ENCODE measurements around the gene IKZF2.

IKZF2 gene

GRCh38 chr2:213152888-213153287, 1.5 kb upstream of the IKZF2 start:
- DNase-seq = no peak

GRCh38 chr2:213152065-213152794, 818 bp upstream of the IKZF2 start:
- DNase-seq = peak in 54 of 58 donors; percentile 9 to 79 (median 60)

- DNase-seq = peak in 11 of 58 donors; percentile 1 to 29 (median 7)
Observed at GRCh38 chr2:213150315-213151097, 906 bp downstream of the IKZF2 start.

- DNase-seq = no peak
Observed at GRCh38 chr2:213149949-213150314, 1.5 kb downstream of the IKZF2 start.

GRCh38 chr2:213149294-213149875, 2.0 kb downstream of the IKZF2 start:
- no peak for DNase-seq

GRCh38 chr2:213148572-213149261, 2.7 kb downstream of the IKZF2 start:
- DNase-seq = peak in 5 of 58 donors; percentile 1 to 56 (median 16)

- no peak for DNase-seq
Observed at GRCh38 chr2:213147538-213147937, 3.9 kb downstream of the IKZF2 start.

- no peak for DNase-seq
Observed at GRCh38 chr2:213145715-213146242, 5.6 kb downstream of the IKZF2 start.

GRCh38 chr2:213137064-213137463, 14.3 kb downstream of the IKZF2 start:
- DNase-seq = no peak

- DNase-seq = peak in 1 of 58 donors; percentile 17
Observed at GRCh38 chr2:213129311-213129710, 22.1 kb downstream of the IKZF2 start.

GRCh38 chr2:213125646-213126347, 25.6 kb downstream of the IKZF2 start:
- no peak for DNase-seq

GRCh38 chr2:213122725-213123124, 28.7 kb downstream of the IKZF2 start:
- no peak for DNase-seq

- DNase-seq = no peak
Observed at GRCh38 chr2:213121690-213122089, 29.7 kb downstream of the IKZF2 start.

GRCh38 chr2:213119061-213119809, 32.2 kb downstream of the IKZF2 start:
- no peak for DNase-seq

GRCh38 chr2:213108308-213108707, 43.1 kb downstream of the IKZF2 start:
- no peak for DNase-seq

- DNase-seq = no peak
Observed at GRCh38 chr2:213107728-213108127, 43.7 kb downstream of the IKZF2 start.

- DNase-seq = no peak
Observed at GRCh38 chr2:213105212-213105611, 46.2 kb downstream of the IKZF2 start.

- no peak for DNase-seq
Observed at GRCh38 chr2:213104903-213105202, 46.6 kb downstream of the IKZF2 start.

- DNase-seq = no peak
Observed at GRCh38 chr2:213104092-213104902, 47.1 kb downstream of the IKZF2 start.
